Esophagus (tissue), 2 donors: Measurements from ENCODE around the gene NDEL1. TPM values are rescaled to one million over a fixed set of nuclear protein-coding genes. Genes with fewer than 3 reads are reported as not detected.

Experiments used
- H3K27ac ChIP-seq, 2 donors: one replicate each; pipeline ENCODE4 v1.5.1; 2013; ENCODE audit warnings: low read depth in 2 of 2, mild to moderate bottlenecking in 2 of 2, inconsistent platforms in 1 of 2, low read length in 1 of 2, moderate library complexity in 1 of 2
- H3K27me3 ChIP-seq, 2 donors: one replicate each; pipeline ENCODE4 v1.6.1; 2013; ENCODE audit warnings: low read length in 2 of 2, control low read depth in 1 of 2, mild to moderate bottlenecking in 1 of 2; ENCODE audit not compliant: insufficient read depth in 2 of 2, control insufficient read depth in 1 of 2
- H3K36me3 ChIP-seq, 2 donors: one replicate each; pipeline ENCODE4 v1.6.1; 2013; ENCODE audit warnings: low read length in 1 of 2; ENCODE audit not compliant: control insufficient read depth in 2 of 2, insufficient read depth in 2 of 2
- H3K4me1 ChIP-seq, 2 donors: one replicate each; pipeline ENCODE4 v1.6.1; 2013; ENCODE audit warnings: low read length in 1 of 2; ENCODE audit not compliant: control insufficient read depth in 2 of 2, insufficient read depth in 2 of 2
- H3K4me3 ChIP-seq, 2 donors: one replicate each; pipeline ENCODE4 v1.5.1; 2013; ENCODE audit warnings: low read length in 2 of 2, mild to moderate bottlenecking in 2 of 2, low read depth in 1 of 2, moderate library complexity in 1 of 2
- H3K9me3 ChIP-seq, 2 donors: one replicate each; pipeline ENCODE4 v1.6.1; 2013; ENCODE audit warnings: mild to moderate bottlenecking in 2 of 2, low read depth in 1 of 2, low read length in 1 of 2, moderate library complexity in 1 of 2; ENCODE audit not compliant: control insufficient read depth in 2 of 2, insufficient read depth in 1 of 2
- WGBS, 2 donors: extraction: QIAGEN DNeasy Blood & Tissue Kit; methylation state at CpG; one replicate each; pipeline ENCODE4 v1.1.7; 2013; 5-methylcytosine and 5-hydroxymethylcytosine counted together
- polyA plus RNA-seq, 2 donors: library from polyadenylated mRNA; stranded (reverse); fragments of 200-250 nt; gene quantifications; one replicate each; pipeline ENCODE4 v1.2.3, GENCODE V29; 2013
- donor health status: healthy with polysubstance abuse.
- donor health status: Bipolar disorder and iron deficiency.

Gene NDEL1
- polyA plus RNA-seq, 2 donors: 34.7 to 46.5 TPM

DNA sequence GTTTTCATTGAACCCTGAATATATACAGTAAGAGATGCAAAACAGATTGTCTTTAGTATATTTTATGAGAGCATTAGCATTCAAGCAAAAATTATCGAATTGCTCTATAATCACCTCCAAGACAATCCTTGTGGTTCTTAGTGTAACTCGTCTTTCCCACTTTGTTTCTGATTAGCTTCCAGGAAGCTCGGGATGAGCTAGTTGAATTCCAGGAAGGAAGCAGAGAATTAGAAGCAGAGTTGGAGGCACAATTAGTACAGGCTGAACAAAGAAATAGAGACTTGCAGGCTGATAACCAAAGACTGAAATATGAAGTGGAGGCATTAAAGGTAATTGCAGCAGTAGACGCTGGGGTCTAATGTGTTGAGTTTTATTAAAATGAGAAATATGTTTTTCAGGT lies 9.9 kb downstream of the NDEL1 start:
- Histone ChIP-seq H3K4me3 (no peak overlapping the region), H3K27me3 (no peaks in the 10 kb centered on the region), H3K4me1 (no peaks in the 10 kb centered on the region), H3K9me3 (no peaks in the 10 kb centered on the region), H3K36me3 (peaks cover 8 to 11% of the 10 kb centered on the region in 2 donors), H3K27ac (no peak overlapping the region)
- WGBS, 2 donors: 77% methylated on average over 4 of the region's 4 CpGs

DNA sequence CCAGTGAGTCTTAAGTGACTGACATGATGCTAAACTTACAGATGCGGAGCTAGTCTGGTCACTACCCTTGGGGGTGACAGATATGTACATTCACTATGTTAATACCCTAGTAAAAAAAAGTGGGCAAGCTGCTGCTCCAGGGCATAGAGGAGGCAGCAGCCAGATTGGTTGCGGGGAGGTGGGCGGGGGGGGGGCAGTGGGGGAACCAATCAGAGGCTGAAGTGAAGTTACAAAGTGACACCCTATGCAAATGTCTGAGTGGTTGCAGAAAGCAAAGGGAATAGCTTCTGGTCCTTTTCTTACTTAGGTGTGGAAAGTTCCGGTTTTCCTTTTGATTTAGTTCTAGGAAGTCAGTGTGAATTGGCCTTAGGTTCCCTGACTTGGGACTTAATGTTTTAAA lies 12.1 kb downstream of the NDEL1 start:
- H3K36me3 ChIP-seq: peaks cover 11 to 13% of the 10 kb centered on the region in 2 donors

DNA sequence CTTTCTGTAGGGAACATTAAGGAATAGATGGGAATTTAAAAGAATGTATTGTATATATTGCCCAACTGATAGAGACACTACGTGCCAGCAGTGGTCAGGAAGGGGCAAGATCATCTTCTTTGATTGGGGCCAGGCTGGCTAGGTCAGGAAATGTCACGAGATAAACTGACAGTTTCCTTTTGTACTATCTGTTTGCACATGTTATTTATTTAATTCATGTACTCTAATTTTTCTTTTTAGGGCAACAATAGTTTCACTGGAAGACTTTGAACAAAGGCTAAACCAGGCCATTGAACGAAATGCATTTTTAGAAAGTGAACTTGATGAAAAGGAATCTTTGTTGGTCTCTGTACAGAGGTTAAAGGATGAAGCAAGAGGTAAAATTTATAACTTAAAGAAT lies 12.6 kb downstream of the NDEL1 start:
- Histone ChIP-seq H3K4me1 (no peaks in the 10 kb centered on the region), H3K27me3 (no peaks in the 10 kb centered on the region), H3K36me3 (peaks cover 9 to 13% of the 10 kb centered on the region in 2 donors), H3K27ac (no peak overlapping the region), H3K4me3 (no peak overlapping the region), H3K9me3 (no peaks in the 10 kb centered on the region)
- WGBS, 2 donors: 68 to 73% methylated on average over 3 of the region's 3 CpGs

More for the DNA sequence above, 12.1 kb downstream of the NDEL1 start:
- Histone ChIP-seq H3K9me3 (no peaks in the 10 kb centered on the region), H3K4me1 (no peaks in the 10 kb centered on the region), H3K27ac (no peak overlapping the region), H3K27me3 (no peaks in the 10 kb centered on the region), H3K4me3 (no peak overlapping the region)
- 84 to 87% methylated on average over 4 of the region's 4 CpGs for WGBS, 2 donors

DNA sequence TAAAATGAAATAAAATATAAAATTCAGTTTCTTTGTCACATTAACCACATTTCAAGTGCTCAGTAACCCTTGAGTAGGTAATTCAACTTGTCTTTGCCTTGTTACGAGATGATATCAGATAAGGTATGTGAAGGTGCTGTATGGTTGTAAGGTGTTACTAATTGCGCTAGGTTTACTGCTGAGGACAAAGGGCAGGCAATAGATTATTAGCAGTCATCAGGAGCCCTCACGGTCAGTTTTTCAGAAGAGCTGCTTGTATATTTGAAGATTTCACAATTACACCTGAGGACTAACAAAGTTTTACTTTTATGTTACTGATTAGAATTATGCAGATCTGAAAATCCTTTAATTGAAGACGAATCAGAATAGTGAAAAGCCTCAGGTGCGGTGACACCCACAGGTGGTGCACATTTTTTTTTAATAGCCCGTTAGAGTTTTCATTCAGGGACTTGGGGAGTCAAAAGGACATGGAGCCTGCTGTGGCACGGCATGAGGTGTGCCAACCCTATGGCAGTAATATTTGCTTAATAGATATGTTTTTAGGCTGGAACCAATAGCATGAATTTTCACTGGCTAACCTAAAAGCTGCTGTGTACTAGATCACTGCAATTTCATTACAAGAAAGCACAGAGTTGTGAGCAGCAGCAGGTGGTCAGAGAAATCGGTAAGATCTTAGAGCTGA lies 16.4 kb downstream of the NDEL1 start:
- Histone ChIP-seq H3K36me3 (peaks cover 5 to 14% of the 10 kb centered on the region in 2 donors), H3K27ac (no peak overlapping the region), H3K9me3 (no peaks in the 10 kb centered on the region), H3K4me3 (no peak overlapping the region), H3K4me1 (no peaks in the 10 kb centered on the region), H3K27me3 (no peaks in the 10 kb centered on the region)
- 83 to 95% methylated on average over 8 of the region's 8 CpGs for WGBS, 2 donors

DNA sequence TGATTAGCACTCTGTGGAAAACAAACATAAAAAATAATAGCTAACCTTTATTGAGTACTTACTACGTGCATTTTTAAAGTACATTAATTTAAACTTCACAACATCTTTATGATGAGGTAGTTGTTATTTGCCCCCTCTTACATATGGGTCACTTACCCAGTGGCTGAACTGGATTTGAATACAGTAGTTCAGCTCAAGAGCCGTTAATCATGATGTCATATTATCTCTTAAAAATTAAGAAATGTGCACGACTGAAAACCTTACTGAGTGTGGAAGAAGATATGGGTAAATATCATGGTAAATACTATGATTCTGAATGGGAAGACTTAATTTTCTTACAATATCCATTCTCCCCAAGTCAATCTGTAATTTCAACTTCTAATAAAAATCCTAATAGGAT lies 17.6 kb downstream of the NDEL1 start:
- no peaks in the 10 kb centered on the region for H3K4me1 ChIP-seq
- no peak overlapping the region for H3K4me3 ChIP-seq
- 84 to 86% methylated on average over 3 of the region's 3 CpGs for WGBS, 2 donors
- peaks cover 5 to 18% of the 10 kb centered on the region in 2 donors for H3K36me3 ChIP-seq
- no peaks in the 10 kb centered on the region for H3K27me3 ChIP-seq
- no peak overlapping the region for H3K27ac ChIP-seq
- no peaks in the 10 kb centered on the region for H3K9me3 ChIP-seq

DNA sequence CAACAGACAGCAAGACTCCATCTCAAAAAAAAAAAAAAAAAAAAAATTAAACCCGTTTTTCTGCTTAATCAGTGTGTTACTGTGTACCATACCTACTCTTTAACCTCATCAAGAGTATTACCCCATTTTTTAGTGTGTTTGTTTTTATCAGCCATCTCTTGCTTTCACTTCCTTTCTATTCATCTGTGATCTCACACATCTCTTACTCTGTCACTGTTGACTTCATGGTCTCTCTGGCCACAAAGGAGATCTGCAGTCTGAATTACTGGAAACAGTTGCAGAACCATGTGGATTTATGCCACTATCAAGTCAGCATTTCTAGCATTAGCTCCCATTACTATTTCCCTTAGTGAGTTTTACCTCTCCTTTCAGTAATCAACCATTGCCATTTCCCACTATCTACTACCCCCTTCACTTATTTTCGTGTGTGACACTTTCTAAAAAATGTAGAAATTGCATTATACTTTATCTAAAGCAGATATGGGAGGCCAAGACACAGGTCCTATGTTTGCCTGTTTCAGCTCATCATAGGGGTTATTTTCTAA lies 20.1 kb downstream of the NDEL1 start:
- WGBS, 2 donors: 65 to 77% methylated on average over 2 of the region's 2 CpGs

DNA sequence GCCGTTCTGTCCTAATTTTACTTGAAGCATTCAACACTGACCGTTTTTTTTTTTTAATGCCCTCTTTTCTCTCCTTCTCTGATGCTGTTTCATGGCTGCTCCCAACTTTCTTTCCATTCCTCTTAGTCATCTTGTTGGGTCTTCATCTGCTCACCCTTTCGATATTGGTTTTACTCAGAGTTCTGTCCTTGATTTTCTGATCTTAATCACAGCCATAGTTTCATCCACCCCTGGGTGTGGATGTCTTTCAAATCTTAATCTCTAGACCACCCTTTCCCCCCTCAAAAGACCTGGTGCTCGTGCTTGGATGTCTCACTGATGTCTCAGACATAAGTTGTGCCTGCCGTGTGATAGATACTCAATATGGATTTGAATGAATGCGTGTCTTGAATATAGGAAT lies 22.4 kb downstream of the NDEL1 start:
- H3K36me3 ChIP-seq: peaks cover 11 to 28% of the 10 kb centered on the region in 2 donors
- no peaks in the 10 kb centered on the region for H3K27me3 ChIP-seq
- H3K4me1 ChIP-seq: peaks cover 0 to 3% of the 10 kb centered on the region in 2 donors
- H3K27ac ChIP-seq: no peak overlapping the region
- H3K9me3 ChIP-seq: no peaks in the 10 kb centered on the region
- H3K4me3 ChIP-seq: no peak overlapping the region
- 91 to 92% methylated on average over 6 of the region's 6 CpGs for WGBS, 2 donors

More for the DNA sequence above, 20.1 kb downstream of the NDEL1 start:
- Histone ChIP-seq H3K36me3 (peaks cover 7 to 16% of the 10 kb centered on the region in 2 donors), H3K27ac (no peak overlapping the region), H3K4me1 (no peaks in the 10 kb centered on the region), H3K27me3 (no peaks in the 10 kb centered on the region), H3K9me3 (no peaks in the 10 kb centered on the region), H3K4me3 (no peak overlapping the region)

DNA sequence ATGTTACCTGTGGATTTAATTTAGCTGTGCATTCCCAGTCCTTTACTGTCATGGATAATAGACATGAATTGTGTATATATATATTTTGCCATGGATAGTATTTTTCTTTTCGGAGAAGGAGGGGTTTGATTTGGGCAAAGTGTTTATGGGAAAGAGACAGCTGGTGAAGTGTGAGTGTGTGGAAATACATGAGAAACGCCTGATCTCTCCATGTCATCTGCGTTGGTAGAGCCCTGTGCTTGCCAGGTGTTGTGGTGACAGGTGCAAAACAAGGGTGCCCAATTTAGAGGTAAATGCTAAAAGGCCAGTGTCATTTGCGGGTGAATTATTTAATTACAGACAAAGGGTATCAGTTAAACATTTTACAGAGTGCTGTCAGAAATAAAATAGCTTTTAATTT lies 23.4 kb downstream of the NDEL1 start:
- Histone ChIP-seq H3K36me3 (peaks cover 16 to 30% of the 10 kb centered on the region in 2 donors), H3K4me3 (no peak overlapping the region), H3K27ac (no peak overlapping the region), H3K9me3 (no peaks in the 10 kb centered on the region), H3K27me3 (no peaks in the 10 kb centered on the region), H3K4me1 (peaks cover 0 to 3% of the 10 kb centered on the region in 2 donors)
- 83 to 91% methylated on average over 4 of the region's 4 CpGs for WGBS, 2 donors

DNA sequence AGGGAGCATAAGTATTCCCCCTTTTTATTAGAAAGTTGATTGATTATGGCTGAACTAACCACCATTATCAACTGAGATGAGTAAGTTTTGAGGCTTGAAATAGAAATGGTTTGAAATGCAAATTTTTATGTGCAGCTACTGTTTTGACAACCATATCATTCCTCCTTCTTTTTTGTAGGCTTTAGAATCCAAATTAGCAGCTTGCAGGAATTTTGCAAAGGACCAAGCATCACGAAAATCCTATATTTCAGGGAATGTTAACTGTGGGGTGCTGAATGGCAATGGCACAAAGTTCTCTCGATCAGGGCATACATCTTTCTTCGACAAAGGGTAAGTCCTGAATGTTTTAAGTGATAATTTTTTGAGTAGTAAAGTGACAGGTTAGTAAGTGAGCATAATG lies 24.1 kb downstream of the NDEL1 start:
- H3K27me3 ChIP-seq: no peaks in the 10 kb centered on the region
- H3K4me3 ChIP-seq: no peak overlapping the region
- 93 to 98% methylated on average over 3 of the region's 3 CpGs for WGBS, 2 donors
- peaks cover 1 to 6% of the 10 kb centered on the region in 2 donors for H3K4me1 ChIP-seq
- H3K9me3 ChIP-seq: no peaks in the 10 kb centered on the region
- H3K36me3 ChIP-seq: peaks cover 17 to 30% of the 10 kb centered on the region in 2 donors
- no peak overlapping the region for H3K27ac ChIP-seq

DNA sequence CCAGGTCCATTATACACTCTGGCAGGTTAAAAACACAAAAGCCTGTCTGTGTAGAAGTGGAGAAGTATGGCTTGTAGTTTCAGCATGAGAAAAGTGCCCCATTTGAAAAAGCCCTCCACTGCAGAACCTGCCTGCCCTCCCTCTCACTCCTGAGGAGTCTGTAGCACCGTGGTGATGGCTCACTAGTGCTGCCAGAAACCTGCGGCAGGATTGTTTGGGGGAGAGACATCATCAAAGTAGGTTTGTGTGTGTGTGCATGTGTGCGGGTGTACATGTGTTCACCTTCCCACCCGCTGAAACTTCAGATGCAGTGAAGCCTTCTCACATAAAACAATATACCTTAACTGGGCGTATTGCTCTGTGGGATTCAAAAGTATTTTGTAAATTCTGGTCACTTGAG lies 26.9 kb downstream of the NDEL1 start:
- WGBS, 2 donors: 62 to 70% methylated on average over 5 of the region's 5 CpGs
- H3K4me3 ChIP-seq: no peak overlapping the region
- peaks cover 19 to 28% of the 10 kb centered on the region in 2 donors for H3K36me3 ChIP-seq
- peaks cover 3 to 6% of the 10 kb centered on the region in 2 donors for H3K4me1 ChIP-seq
- no peaks in the 10 kb centered on the region for H3K27me3 ChIP-seq
- no peak overlapping the region for H3K27ac ChIP-seq
- no peaks in the 10 kb centered on the region for H3K9me3 ChIP-seq
